Measurements from ENCODE around the gene MYO3B.

MYO3B gene

DNA sequence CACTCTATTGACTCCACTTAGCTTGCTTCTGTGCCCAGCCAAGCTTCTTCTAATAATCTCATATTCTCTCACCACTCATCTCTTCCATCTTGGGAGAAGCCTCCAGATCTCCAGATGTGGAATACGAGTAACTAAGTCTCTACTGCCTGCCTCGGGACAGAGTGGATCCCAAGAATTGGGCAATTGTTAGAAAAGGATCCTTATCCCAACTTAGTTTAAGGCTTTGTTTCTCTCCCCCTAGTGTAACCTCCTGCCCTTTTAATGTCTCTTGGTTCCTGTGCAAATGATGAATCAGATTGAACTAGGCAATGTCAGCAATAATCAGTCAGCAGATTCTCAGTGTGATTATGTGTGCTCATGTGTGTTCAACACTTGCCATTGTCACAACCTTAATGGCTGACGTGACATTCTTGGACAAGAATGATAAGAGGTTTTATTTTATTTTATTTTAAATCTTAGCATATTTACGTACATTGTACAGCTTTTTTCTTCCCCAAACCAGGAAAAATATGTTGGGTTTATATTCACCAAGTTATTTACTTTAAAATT is 59.7 kb downstream of the MYO3B start:
- Histone ChIP-seq H3K79me2 (ENCODE audit: insufficient read depth, low read length) (no peaks in the 10 kb centered on the region), H3K4me3 (ENCODE audit: low read depth in 1 of 2, low read length in 2 of 2) (no peak overlapping the region)
- no peak for TF ChIP-seq EZH2 (IDR thresholded peaks at IDR 0.05; ENCODE audit: borderline replicate concordance, low read depth, low read length, severe bottlenecking)
- TF ChIP-seq, protein P1, sequence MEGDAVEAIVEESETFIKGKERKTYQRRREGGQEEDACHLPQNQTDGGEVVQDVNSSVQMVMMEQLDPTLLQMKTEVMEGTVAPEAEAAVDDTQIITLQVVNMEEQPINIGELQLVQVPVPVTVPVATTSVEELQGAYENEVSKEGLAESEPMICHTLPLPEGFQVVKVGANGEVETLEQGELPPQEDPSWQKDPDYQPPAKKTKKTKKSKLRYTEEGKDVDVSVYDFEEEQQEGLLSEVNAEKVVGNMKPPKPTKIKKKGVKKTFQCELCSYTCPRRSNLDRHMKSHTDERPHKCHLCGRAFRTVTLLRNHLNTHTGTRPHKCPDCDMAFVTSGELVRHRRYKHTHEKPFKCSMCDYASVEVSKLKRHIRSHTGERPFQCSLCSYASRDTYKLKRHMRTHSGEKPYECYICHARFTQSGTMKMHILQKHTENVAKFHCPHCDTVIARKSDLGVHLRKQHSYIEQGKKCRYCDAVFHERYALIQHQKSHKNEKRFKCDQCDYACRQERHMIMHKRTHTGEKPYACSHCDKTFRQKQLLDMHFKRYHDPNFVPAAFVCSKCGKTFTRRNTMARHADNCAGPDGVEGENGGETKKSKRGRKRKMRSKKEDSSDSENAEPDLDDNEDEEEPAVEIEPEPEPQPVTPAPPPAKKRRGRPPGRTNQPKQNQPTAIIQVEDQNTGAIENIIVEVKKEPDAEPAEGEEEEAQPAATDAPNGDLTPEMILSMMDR (IDR thresholded peaks at IDR 0.05; ENCODE audit: borderline replicate concordance, extremely low read depth, low read length, poor library complexity, severe bottlenecking) = no peak

DNA sequence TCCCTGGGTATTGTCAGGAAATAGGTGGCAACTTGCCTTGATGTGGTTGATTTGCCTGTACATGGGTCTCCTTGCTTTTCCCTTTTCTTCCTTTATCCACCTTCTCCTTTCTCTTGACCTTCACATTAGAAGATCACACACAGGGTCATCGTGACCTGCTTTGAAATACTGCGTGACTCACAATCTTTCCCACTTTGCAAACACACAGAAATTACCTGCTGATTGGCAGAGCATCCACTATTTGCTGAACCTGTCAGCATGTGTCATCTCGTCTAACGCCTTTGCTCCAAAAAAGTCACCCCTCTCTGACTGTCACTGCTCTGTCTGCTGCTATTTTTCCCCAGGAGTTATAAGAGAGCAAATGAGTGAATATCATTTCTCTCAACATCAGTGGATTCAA is 60.8 kb downstream of the MYO3B start:
- Histone ChIP-seq H3K9ac (ENCODE audit: low read depth, low read length) (no peak overlapping the region), H3K27ac (ENCODE audit: low read length) (no peak overlapping the region), H3K4me3 (ENCODE audit: low read depth in 1 of 2, low read length in 2 of 2) (no peak overlapping the region), H3K4me2 (ENCODE audit: insufficient read depth, low read length) (no peak overlapping the region), H4K20me1 (ENCODE audit: insufficient read depth, low read length) (no peaks in the 10 kb centered on the region), H3K9me3 (ENCODE audit: insufficient read depth, low read length, severe bottlenecking) (no peaks in the 10 kb centered on the region), H3K79me2 (ENCODE audit: insufficient read depth, low read length) (no peaks in the 10 kb centered on the region), H3K27me3 (ENCODE audit: insufficient read depth, low read length, poor library complexity) (peaks cover 20% of the 10 kb centered on the region), H3K4me1 (ENCODE audit: insufficient read depth, low read length) (no peaks in the 10 kb centered on the region), H3K36me3 (ENCODE audit: insufficient read depth, low read length) (no peaks in the 10 kb centered on the region), H2AFZ (ENCODE audit: low read depth, low read length) (no peak overlapping the region)
- ATAC-seq (ENCODE audit: insufficient read depth, low read depth) (no peak), DNase-seq (no peak)
- no peak for TF ChIP-seq EZH2 (IDR thresholded peaks at IDR 0.05; ENCODE audit: borderline replicate concordance, low read depth, low read length, severe bottlenecking)
- TF ChIP-seq, protein P1 (IDR thresholded peaks at IDR 0.05; ENCODE audit: borderline replicate concordance, extremely low read depth, low read length, poor library complexity, severe bottlenecking) = no peak

More for the DNA sequence above, 59.7 kb downstream of the MYO3B start:
- no peak overlapping the region for H3K27ac ChIP-seq (ENCODE audit: low read length)
- DNase-seq (no peak), ATAC-seq (ENCODE audit: insufficient read depth, low read depth) (no peak)
- no peaks in the 10 kb centered on the region for H3K36me3 ChIP-seq (ENCODE audit: insufficient read depth, low read length)
- no peaks in the 10 kb centered on the region for H3K4me1 ChIP-seq (ENCODE audit: insufficient read depth, low read length)
- H3K27me3 ChIP-seq (ENCODE audit: insufficient read depth, low read length, poor library complexity) = peaks cover 13% of the 10 kb centered on the region
- no peak overlapping the region for H2AFZ ChIP-seq (ENCODE audit: low read depth, low read length)
- no peaks in the 10 kb centered on the region for H3K9me3 ChIP-seq (ENCODE audit: insufficient read depth, low read length, severe bottlenecking)
- no peak overlapping the region for H3K9ac ChIP-seq (ENCODE audit: low read depth, low read length)
- no peaks in the 10 kb centered on the region for H4K20me1 ChIP-seq (ENCODE audit: insufficient read depth, low read length)
- H3K4me2 ChIP-seq (ENCODE audit: insufficient read depth, low read length) = no peak overlapping the region

DNA sequence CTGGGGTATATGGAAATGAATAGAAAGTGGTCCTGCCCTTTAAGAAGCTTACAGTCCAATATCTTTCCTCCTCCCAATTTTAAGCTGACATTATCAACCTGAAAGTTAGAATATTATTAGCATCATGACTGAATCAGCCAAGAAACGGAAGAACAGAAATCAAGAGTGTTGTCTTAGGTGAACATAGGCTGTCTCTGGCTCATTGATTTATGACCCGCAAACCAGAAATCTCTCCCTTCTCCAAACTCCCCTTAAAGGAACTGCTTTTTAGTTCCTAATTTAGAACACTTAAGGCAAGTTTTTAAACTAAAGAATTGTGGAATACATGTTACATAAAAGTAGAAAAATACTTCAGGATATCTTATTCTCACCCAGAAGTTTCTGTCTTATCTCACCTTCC is 62.7 kb downstream of the MYO3B start:
- no peaks in the 10 kb centered on the region for H4K20me1 ChIP-seq (ENCODE audit: insufficient read depth, low read length)
- DNase-seq (no peak), ATAC-seq (ENCODE audit: insufficient read depth, low read depth) (no peak)
- no peak overlapping the region for H3K4me3 ChIP-seq (ENCODE audit: low read depth in 1 of 2, low read length in 2 of 2)
- no peak overlapping the region for H3K27ac ChIP-seq (ENCODE audit: low read length)
- H3K9me3 ChIP-seq (ENCODE audit: insufficient read depth, low read length, severe bottlenecking) = no peaks in the 10 kb centered on the region
- H3K36me3 ChIP-seq (ENCODE audit: insufficient read depth, low read length) = no peaks in the 10 kb centered on the region
- no peak overlapping the region for H3K4me2 ChIP-seq (ENCODE audit: insufficient read depth, low read length)
- peaks cover 25% of the 10 kb centered on the region for H3K27me3 ChIP-seq (ENCODE audit: insufficient read depth, low read length, poor library complexity)
- no peaks in the 10 kb centered on the region for H3K79me2 ChIP-seq (ENCODE audit: insufficient read depth, low read length)
- H2AFZ ChIP-seq (ENCODE audit: low read depth, low read length) = no peak overlapping the region
- no peak for TF ChIP-seq EZH2 (IDR thresholded peaks at IDR 0.05; ENCODE audit: borderline replicate concordance, low read depth, low read length, severe bottlenecking)
- no peaks in the 10 kb centered on the region for H3K4me1 ChIP-seq (ENCODE audit: insufficient read depth, low read length)
- no peak overlapping the region for H3K9ac ChIP-seq (ENCODE audit: low read depth, low read length)

DNA sequence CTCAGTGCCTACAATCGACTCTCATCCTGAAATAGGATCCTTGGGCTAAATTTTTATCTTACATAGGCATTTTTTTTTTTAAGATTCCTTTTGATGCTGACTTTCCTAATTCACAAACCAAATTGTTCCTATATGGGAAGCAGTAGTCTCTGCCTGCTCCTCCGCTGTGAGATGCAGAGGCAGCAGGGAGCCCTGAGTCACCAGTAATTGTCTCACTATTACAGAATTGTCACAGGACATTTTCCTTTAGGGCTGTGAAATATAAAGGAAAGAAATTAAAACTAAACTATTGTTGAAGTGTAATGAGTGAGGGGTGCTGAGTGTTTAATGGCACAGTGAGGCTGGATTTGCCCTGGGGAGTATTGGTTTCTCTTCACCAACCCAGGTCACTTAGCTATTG is 63.8 kb downstream of the MYO3B start:
- ATAC-seq (ENCODE audit: insufficient read depth, low read depth) = no peak
- no peak overlapping the region for H3K27ac ChIP-seq (ENCODE audit: low read length)
- H3K4me1 ChIP-seq (ENCODE audit: insufficient read depth, low read length) = no peaks in the 10 kb centered on the region
- no peaks in the 10 kb centered on the region for H4K20me1 ChIP-seq (ENCODE audit: insufficient read depth, low read length)
- no peaks in the 10 kb centered on the region for H3K36me3 ChIP-seq (ENCODE audit: insufficient read depth, low read length)
- H3K9ac ChIP-seq (ENCODE audit: low read depth, low read length) = no peak overlapping the region
- H3K9me3 ChIP-seq (ENCODE audit: insufficient read depth, low read length, severe bottlenecking) = no peaks in the 10 kb centered on the region
- TF ChIP-seq, protein P1 (IDR thresholded peaks at IDR 0.05; ENCODE audit: borderline replicate concordance, extremely low read depth, low read length, poor library complexity, severe bottlenecking) = no peak
- no peak for TF ChIP-seq EZH2 (IDR thresholded peaks at IDR 0.05; ENCODE audit: borderline replicate concordance, low read depth, low read length, severe bottlenecking)
- no peak overlapping the region for H3K4me3 ChIP-seq (ENCODE audit: low read depth in 1 of 2, low read length in 2 of 2)
- no peaks in the 10 kb centered on the region for H3K79me2 ChIP-seq (ENCODE audit: insufficient read depth, low read length)
- H3K27me3 ChIP-seq (ENCODE audit: insufficient read depth, low read length, poor library complexity) = peaks cover 29% of the 10 kb centered on the region
- H2AFZ ChIP-seq (ENCODE audit: low read depth, low read length) = no peak overlapping the region
- no peak for DNase-seq
- H3K4me2 ChIP-seq (ENCODE audit: insufficient read depth, low read length) = no peak overlapping the region

Measured in DND-41 (cell line).